Common myeloid progenitor, CD34-positive (primary cell): ENCODE data around the gene CCSER1.

Experiments used
- CTCF ChIA-PET: fragments of 350-600 bp; sonication (Branson Sonifier 250); formaldehyde crosslinking; loops from one replicate; lab custom pipeline; 2021; ENCODE audit warnings: antibody characterized with exemption; lab: Charles Lee
- POLR2A ChIA-PET: fragments of 350-600 bp; sonication (Branson Sonifier 250); formaldehyde crosslinking; loops from one replicate; lab custom pipeline; 2021; ENCODE audit warnings: antibody characterized with exemption; lab: Charles Lee
- DNase-seq, 3 donors: peaks; one replicate each; pipeline versions ENCODE4 v3.0.0 to v3.0.0-alpha.2; 2013
- H3K27ac ChIP-seq, 2 experiments: 1 replicate in 1 of 2; 2 replicates in 1 of 2; pipeline ENCODE4 v1.7.0; 2013; ENCODE audit warnings: inconsistent platforms in 2 of 2, low read length in 2 of 2, mild to moderate bottlenecking in 2 of 2, low read depth in 1 of 2, moderate library complexity in 1 of 2; ENCODE audit not compliant: severe bottlenecking in 2 of 2, insufficient read depth in 1 of 2, poor library complexity in 1 of 2
- H3K27me3 ChIP-seq, 5 experiments: replicated peaks in 2 of 5; 1 replicate in 3 of 5; 2 replicates in 2 of 5; pipeline versions ENCODE4 v1.6.1 to v1.7.0; 2013; ENCODE audit warnings: low read length in 4 of 5, mild to moderate bottlenecking in 2 of 5, moderate library complexity in 2 of 5, inconsistent platforms in 1 of 5; ENCODE audit not compliant: insufficient read depth in 5 of 5, control insufficient read depth in 4 of 5
- H3K36me3 ChIP-seq, 4 experiments: 1 replicate in 2 of 4; 2 replicates in 2 of 4; pipeline versions ENCODE4 v1.6.1 to v1.7.0; 2013; ENCODE audit warnings: low read length in 3 of 4, control low read depth in 1 of 4, mild to moderate bottlenecking in 1 of 4; ENCODE audit not compliant: control insufficient read depth in 4 of 4, insufficient read depth in 4 of 4
- H3K4me1 ChIP-seq, 4 experiments: 1 replicate in 3 of 4; 2 replicates in 1 of 4; pipeline versions ENCODE4 v1.6.1 to v1.7.1; 2013; ENCODE audit warnings: low read length in 3 of 4, mild to moderate bottlenecking in 3 of 4, control low read depth in 1 of 4, inconsistent platforms in 1 of 4, moderate library complexity in 1 of 4; ENCODE audit not compliant: control insufficient read depth in 4 of 4, insufficient read depth in 4 of 4; ENCODE audit errors: control extremely low read depth in 1 of 4
- H3K4me3 ChIP-seq, 7 experiments: 1 replicate in 4 of 7; 2 replicates in 3 of 7; pipeline versions ENCODE4 v1.5.1 to v1.7.0; 2013; ENCODE audit warnings: mild to moderate bottlenecking in 7 of 7, low read length in 6 of 7, moderate library complexity in 6 of 7, inconsistent platforms in 2 of 7, low read depth in 2 of 7, control low read depth in 1 of 7; ENCODE audit not compliant: insufficient read depth in 4 of 7, control insufficient read depth in 1 of 7; ENCODE audit errors: extremely low read depth in 1 of 7
- H3K9me3 ChIP-seq, 5 experiments: 1 replicate in 4 of 5; 2 replicates in 1 of 5; pipeline versions ENCODE4 v1.6.1 to v1.7.1; 2013; ENCODE audit warnings: low read length in 4 of 5, mild to moderate bottlenecking in 2 of 5, inconsistent platforms in 1 of 5, low read depth in 1 of 5, moderate library complexity in 1 of 5; ENCODE audit not compliant: control insufficient read depth in 4 of 5, insufficient read depth in 2 of 5; ENCODE audit errors: control extremely low read depth in 1 of 5
- WGBS: methylation state at CpG from one replicate; pipeline ENCODE4 v1.1.5; 2013; ENCODE audit not compliant: insufficient coverage; 5-methylcytosine and 5-hydroxymethylcytosine counted together

The CCSER1 gene

DNA sequence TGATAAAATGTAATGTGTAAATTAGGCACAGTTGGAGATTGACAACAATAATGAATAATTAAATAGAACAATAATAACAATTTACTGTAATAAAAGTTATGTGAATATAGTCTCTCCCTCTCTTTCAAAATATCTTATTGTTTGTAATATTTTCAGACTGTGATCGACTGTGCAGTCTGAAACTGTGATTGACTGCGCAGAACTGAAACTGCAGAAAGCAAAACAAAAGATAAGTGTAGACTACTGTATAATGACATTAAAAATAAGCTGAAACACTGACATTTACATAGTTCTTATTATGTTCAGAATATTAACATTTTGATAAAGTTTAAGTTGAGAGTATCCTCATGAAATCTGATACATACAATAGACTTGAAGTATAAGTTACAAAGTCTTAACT lies 371.0 kb downstream of the CCSER1 start:
- POLR2A ChIA-PET, result no interaction called here
- CTCF ChIA-PET, result no interaction called here
- DNase-seq, result no peak
- H3K9me3 ChIP-seq, result peaks cover 0 to 12% (median 4%) of the 10 kb centered on the region in 5 experiments
- H3K36me3 ChIP-seq, result peaks cover 0 to 2% (median 0%) of the 10 kb centered on the region in 4 experiments
- H3K27ac ChIP-seq, result no peak overlapping the region
- no peaks in the 10 kb centered on the region for H3K4me1 ChIP-seq
- WGBS, result no CpG with 5 or more reads among the region's 2 CpGs
- no peaks in the 10 kb centered on the region for H3K27me3 ChIP-seq
- no peak overlapping the region for H3K4me3 ChIP-seq

DNA sequence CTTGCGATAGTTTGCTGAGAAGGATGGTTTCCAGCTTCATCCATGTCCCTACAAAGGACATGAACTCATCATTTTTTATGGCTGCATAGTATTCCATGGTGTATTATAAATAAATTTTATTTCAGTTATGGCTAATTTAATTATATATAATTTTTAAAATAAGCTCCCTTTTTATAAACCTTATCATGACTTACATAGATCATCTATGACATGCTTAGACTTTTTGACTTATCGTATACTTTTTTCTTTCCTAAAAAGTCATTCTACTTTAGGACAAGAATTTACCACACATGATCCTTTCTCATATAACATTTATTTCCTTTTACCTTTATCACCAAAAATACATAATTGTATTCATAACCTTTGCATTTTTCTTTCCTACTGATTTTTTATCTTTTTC lies 376.5 kb downstream of the CCSER1 start:
- peaks cover 0 to 2% (median 0%) of the 10 kb centered on the region in 4 experiments for H3K36me3 ChIP-seq
- peak in 2 of 3 donors; percentile 5 to 9 for DNase-seq
- ChIA-PET CTCF (no interaction called here), POLR2A (no interaction called here)
- peaks cover 0 to 29% (median 8%) of the 10 kb centered on the region in 5 experiments for H3K9me3 ChIP-seq
- no peaks in the 10 kb centered on the region for H3K4me1 ChIP-seq
- no peak overlapping the region for H3K4me3 ChIP-seq
- no peaks in the 10 kb centered on the region for H3K27me3 ChIP-seq
- WGBS, result 100% methylated on average over 1 of the region's 2 CpGs
- H3K27ac ChIP-seq, result no peak overlapping the region

DNA sequence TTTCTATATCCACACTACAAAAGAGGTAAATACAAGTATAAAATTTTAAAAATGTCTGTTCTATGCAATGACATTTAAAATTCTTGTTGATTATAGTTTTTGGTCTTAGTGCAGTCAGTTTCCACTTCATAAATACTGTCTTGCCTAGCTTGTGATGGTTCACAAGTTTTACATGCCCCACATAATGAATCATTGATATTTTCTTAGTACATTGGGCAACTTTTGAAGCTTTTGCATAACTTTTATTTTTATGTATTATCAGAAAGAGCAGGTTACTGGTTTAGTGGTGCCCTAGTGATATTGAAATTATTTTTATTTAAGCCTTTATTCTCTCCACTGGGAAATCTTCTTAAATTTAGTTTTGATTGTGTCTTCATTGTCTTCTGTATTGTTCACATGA lies 388.0 kb downstream of the CCSER1 start:
- H3K36me3 ChIP-seq, result no peaks in the 10 kb centered on the region
- no peak overlapping the region for H3K4me3 ChIP-seq
- no peaks in the 10 kb centered on the region for H3K9me3 ChIP-seq
- no peaks in the 10 kb centered on the region for H3K4me1 ChIP-seq
- DNase-seq, result no peak
- H3K27ac ChIP-seq, result no peak overlapping the region
- CTCF ChIA-PET, result no interaction called here
- H3K27me3 ChIP-seq, result no peaks in the 10 kb centered on the region
- POLR2A ChIA-PET, result no interaction called here

DNA sequence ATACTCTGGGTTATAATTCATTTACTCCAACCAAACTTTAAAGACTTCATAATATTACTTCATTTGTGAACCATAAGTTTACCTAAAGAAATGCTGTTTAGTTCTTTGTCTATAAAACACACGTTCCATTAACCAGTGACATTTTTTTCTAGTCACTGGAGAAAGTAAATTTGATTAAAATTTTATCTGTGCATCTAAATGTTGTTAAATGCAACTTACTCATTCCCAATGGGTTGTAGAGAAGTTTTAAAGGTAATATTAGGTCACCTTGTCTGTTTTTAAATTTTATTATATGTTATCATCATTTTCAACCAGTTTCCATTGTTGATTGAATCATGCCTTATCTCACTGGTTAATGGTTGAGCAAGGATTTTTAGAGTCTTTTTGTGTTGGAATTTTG lies 401.4 kb downstream of the CCSER1 start:
- ChIA-PET CTCF (no interaction called here), POLR2A (no interaction called here)
- Histone ChIP-seq H3K36me3 (no peaks in the 10 kb centered on the region), H3K27ac (no peak overlapping the region), H3K4me1 (no peaks in the 10 kb centered on the region), H3K9me3 (peaks cover 0 to 3% (median 0%) of the 10 kb centered on the region in 5 experiments), H3K4me3 (no peak overlapping the region), H3K27me3 (no peaks in the 10 kb centered on the region)
- no CpG with 5 or more reads among the region's 1 CpG for WGBS
- no peak for DNase-seq

DNA sequence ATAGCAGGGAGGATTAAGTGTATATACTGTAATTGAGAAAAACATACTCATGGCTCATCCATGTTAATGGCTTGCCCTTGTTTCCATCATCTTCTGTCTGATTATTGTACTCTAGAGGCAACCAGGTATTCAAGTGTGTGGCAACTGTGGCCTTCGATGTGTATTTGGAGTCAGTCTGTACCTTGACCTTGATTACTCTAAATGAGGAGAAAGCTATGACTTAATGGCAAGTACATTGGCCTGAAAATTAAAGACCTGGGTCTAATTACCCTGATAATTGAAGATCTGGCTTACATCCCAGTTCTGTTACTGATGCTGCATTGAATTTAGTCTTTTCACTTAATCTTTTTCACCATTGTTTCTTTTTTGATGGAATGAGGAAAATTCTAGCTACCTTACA lies 409.2 kb downstream of the CCSER1 start:
- Histone ChIP-seq H3K27me3 (no peaks in the 10 kb centered on the region), H3K36me3 (no peaks in the 10 kb centered on the region), H3K27ac (no peak overlapping the region), H3K9me3 (no peaks in the 10 kb centered on the region), H3K4me3 (no peak overlapping the region), H3K4me1 (no peaks in the 10 kb centered on the region)
- DNase-seq, result no peak
- POLR2A ChIA-PET, result no interaction called here
- CTCF ChIA-PET, result no interaction called here
- no CpG with 5 or more reads among the region's 1 CpG for WGBS

DNA sequence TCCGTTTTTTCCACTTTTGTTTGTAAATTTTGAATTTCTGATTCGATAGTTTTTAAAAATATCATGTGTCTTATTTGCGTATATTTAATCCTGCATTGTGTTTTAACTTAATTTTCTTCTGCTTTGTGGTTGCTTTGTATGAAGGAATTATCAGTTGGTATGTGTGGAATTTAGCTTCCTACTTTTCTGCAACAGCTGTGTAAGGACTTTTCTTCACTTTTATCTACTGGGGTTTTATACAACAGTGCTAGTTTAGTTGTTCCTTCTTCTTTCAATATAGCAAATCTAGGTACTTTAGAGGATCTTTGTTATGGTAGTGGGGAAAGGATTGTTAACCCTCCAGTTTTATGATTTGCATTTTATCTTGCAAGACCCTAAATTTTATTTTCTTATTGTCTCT lies 410.3 kb downstream of the CCSER1 start:
- Histone ChIP-seq H3K27ac (no peak overlapping the region), H3K4me3 (no peak overlapping the region), H3K36me3 (no peaks in the 10 kb centered on the region), H3K4me1 (peaks cover 0 to 5% (median 3%) of the 10 kb centered on the region in 4 experiments), H3K9me3 (no peaks in the 10 kb centered on the region), H3K27me3 (no peaks in the 10 kb centered on the region)
- ChIA-PET CTCF (no interaction called here), POLR2A (no interaction called here)
- no CpG with 5 or more reads among the region's 3 CpGs for WGBS
- no peak for DNase-seq

DNA sequence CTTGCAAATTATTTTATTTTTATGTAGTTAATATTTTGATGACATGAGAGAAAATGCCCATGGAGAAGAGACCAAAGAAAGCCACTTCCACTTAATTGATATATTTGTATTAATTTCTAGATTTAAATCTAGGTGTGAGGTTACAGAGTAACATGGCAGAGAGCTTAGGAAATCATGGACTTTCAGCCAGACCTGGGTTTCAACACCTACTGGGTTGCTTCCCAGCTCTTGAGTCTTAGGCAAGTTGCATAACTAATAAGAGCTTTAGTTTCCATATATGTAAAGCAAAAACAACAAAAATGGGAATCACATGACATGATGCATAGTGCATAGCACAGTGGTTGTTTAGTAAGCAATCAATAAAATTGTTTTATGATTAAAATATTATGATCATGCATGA lies 413.3 kb downstream of the CCSER1 start:
- H3K27ac ChIP-seq, result no peak overlapping the region
- no peaks in the 10 kb centered on the region for H3K27me3 ChIP-seq
- no peak for DNase-seq
- no peaks in the 10 kb centered on the region for H3K9me3 ChIP-seq
- H3K36me3 ChIP-seq, result no peaks in the 10 kb centered on the region
- H3K4me3 ChIP-seq, result no peak overlapping the region
- ChIA-PET CTCF (no interaction called here), POLR2A (no interaction called here)
- peaks cover 2 to 20% (median 11%) of the 10 kb centered on the region in 4 experiments for H3K4me1 ChIP-seq
